DOHH2 (cell line): ENCODE data around the gene SNRNP48.

Source experiments
- H3F3A ChIP-seq: fragments of 200-600 bp; sonication (generic), shearing (Covaris generic); 2 replicates; pipeline ENCODE4 v1.6.0; 2016; ENCODE audit warnings: antibody characterized with exemption, mild to moderate bottlenecking; ENCODE audit not compliant: control insufficient read depth, insufficient read depth
- H3K27ac ChIP-seq: fragments of 200-600 bp; sonication (generic); 2 replicates; pipeline ENCODE4 v1.5.1; 2014; ENCODE audit warnings: low read depth, mild to moderate bottlenecking, low read length, moderate library complexity
- H3K27me3 ChIP-seq: fragments of 200-600 bp; sonication (generic); 2 replicates; pipeline ENCODE4 v1.6.1; 2014; ENCODE audit warnings: mild to moderate bottlenecking, low read length, mixed read lengths; ENCODE audit not compliant: control insufficient read depth
- H3K36me3 ChIP-seq: fragments of 200-600 bp; sonication (generic); 2 replicates; pipeline ENCODE4 v1.6.1; 2014; ENCODE audit warnings: mild to moderate bottlenecking, low read length, moderate library complexity, mixed read lengths; ENCODE audit not compliant: control insufficient read depth
- H3K4me1 ChIP-seq: fragments of 200-600 bp; sonication (generic); 2 replicates; pipeline ENCODE4 v1.6.1; 2014; ENCODE audit warnings: mild to moderate bottlenecking, low read length, mixed read lengths; ENCODE audit not compliant: control insufficient read depth
- H3K4me2 ChIP-seq: fragments of 200-600 bp; sonication (generic); 2 replicates; pipeline ENCODE4 v1.6.0; 2014; ENCODE audit warnings: mild to moderate bottlenecking, low read length, moderate library complexity
- H3K4me3 ChIP-seq: fragments of 200-600 bp; sonication (generic); 2 replicates; pipeline ENCODE4 v1.5.1; 2014; ENCODE audit warnings: mild to moderate bottlenecking, low read length, mixed read lengths
- H3K79me2 ChIP-seq: fragments of 200-600 bp; sonication (generic); 2 replicates; pipeline ENCODE4 v1.6.1; 2014; ENCODE audit warnings: mild to moderate bottlenecking, low read length, mixed read lengths; ENCODE audit not compliant: control insufficient read depth
- H3K9me2 ChIP-seq: fragments of 200-600 bp; sonication (generic); replicated peaks from 2 replicates; pipeline ENCODE4 v1.6.1; 2014; ENCODE audit warnings: mild to moderate bottlenecking, low read length, mixed read lengths; ENCODE audit not compliant: control insufficient read depth
- H3K9me3 ChIP-seq: fragments of 200-600 bp; sonication (generic); 2 replicates; pipeline ENCODE4 v1.6.1; 2014; ENCODE audit warnings: antibody characterized with exemption, low read length, mixed read lengths; ENCODE audit not compliant: control insufficient read depth, insufficient read depth
- H4K20me1 ChIP-seq: fragments of 200-600 bp; sonication (generic); 2 replicates; pipeline ENCODE4 v1.6.0; 2014; ENCODE audit warnings: low read depth, mild to moderate bottlenecking, antibody characterized with exemption, low read length, moderate library complexity; ENCODE audit not compliant: control insufficient read depth, insufficient read depth
- CTCF ChIP-seq: fragments of 200-600 bp; sonication (generic); IDR thresholded peaks from one replicate; pipeline ENCODE4 v1.5.1; 2014; ENCODE audit warnings: antibody characterized with exemption, mild to moderate bottlenecking, low read depth, low read length; ENCODE audit not compliant: poor library complexity, severe bottlenecking
- EZH2phosphoT487 ChIP-seq: fragments of 200-600 bp; sonication (generic); IDR thresholded peaks from 2 replicates; pipeline ENCODE4 v1.6.1; 2017; ENCODE audit warnings: borderline replicate concordance, mild to moderate bottlenecking, antibody characterized with exemption, low read length, moderate library complexity, mixed read lengths

Gene SNRNP48

GRCh38 chr6:7542065-7542873 is 47.7 kb upstream of the SNRNP48 start:
- H3K27me3 ChIP-seq: peaks cover 68% of the 10 kb centered on the region
- H3K79me2 ChIP-seq: no peaks in the 10 kb centered on the region
- H3K9me3 ChIP-seq: no peaks in the 10 kb centered on the region
- no peaks in the 10 kb centered on the region for H3K4me1 ChIP-seq
- no peak overlapping the region for H3K27ac ChIP-seq
- no peaks in the 10 kb centered on the region for H3K9me2 ChIP-seq
- H3K36me3 ChIP-seq: no peaks in the 10 kb centered on the region
- TF ChIP-seq EZH2phosphoT487 (no peak), CTCF (no peak)
- H3K4me3 ChIP-seq: no peak overlapping the region
- H3F3A ChIP-seq: no peaks in the 10 kb centered on the region
- no peaks in the 10 kb centered on the region for H4K20me1 ChIP-seq
- no peak overlapping the region; the same call in 1 of the 2 replicates for H3K4me2 ChIP-seq

- Histone ChIP-seq H3K4me1 (no peaks in the 10 kb centered on the region), H3F3A (no peaks in the 10 kb centered on the region), H3K9me2 (no peaks in the 10 kb centered on the region), H3K4me2 (no peak overlapping the region), H3K27ac (no peak overlapping the region), H3K36me3 (no peaks in the 10 kb centered on the region), H3K9me3 (no peaks in the 10 kb centered on the region), H4K20me1 (no peaks in the 10 kb centered on the region), H3K4me3 (no peak overlapping the region), H3K27me3 (peaks cover 63% of the 10 kb centered on the region), H3K79me2 (no peaks in the 10 kb centered on the region)
- TF ChIP-seq EZH2phosphoT487 (0 out of 2 replicates have a peak, but pooled peaks have one; percentile 19), CTCF (no peak)
Observed at GRCh38 chr6:7542874-7543624, 46.9 kb upstream of the SNRNP48 start.

GRCh38 chr6:7543789-7544424 is 46.1 kb upstream of the SNRNP48 start:
- H3K9me3 ChIP-seq: no peaks in the 10 kb centered on the region
- no peak overlapping the region for H3K4me2 ChIP-seq
- H3K4me3 ChIP-seq: no peak overlapping the region

More at GRCh38 chr6:7543789-7544424, 46.1 kb upstream of the SNRNP48 start:
- H3K27ac ChIP-seq: no peak overlapping the region
- no peaks in the 10 kb centered on the region for H3F3A ChIP-seq
- TF ChIP-seq EZH2phosphoT487 (no peak), CTCF (no peak)
- peaks cover 63% of the 10 kb centered on the region for H3K27me3 ChIP-seq
- H3K4me1 ChIP-seq: no peaks in the 10 kb centered on the region
- no peaks in the 10 kb centered on the region for H3K36me3 ChIP-seq
- no peaks in the 10 kb centered on the region for H3K9me2 ChIP-seq
- no peaks in the 10 kb centered on the region for H3K79me2 ChIP-seq
- H4K20me1 ChIP-seq: no peaks in the 10 kb centered on the region
